ENCODE results near the gene HNRNPR. TPM values are rescaled to one million over a fixed set of nuclear protein-coding genes. Genes with fewer than 3 reads are reported as not detected.

HNRNPR gene
- total and polyA plus RNA-seq, 2 of the 8 experiments (the other 6 are each of a cell fraction or from before 2014, with no cell fraction given): 110 to 214 TPM

DNA sequence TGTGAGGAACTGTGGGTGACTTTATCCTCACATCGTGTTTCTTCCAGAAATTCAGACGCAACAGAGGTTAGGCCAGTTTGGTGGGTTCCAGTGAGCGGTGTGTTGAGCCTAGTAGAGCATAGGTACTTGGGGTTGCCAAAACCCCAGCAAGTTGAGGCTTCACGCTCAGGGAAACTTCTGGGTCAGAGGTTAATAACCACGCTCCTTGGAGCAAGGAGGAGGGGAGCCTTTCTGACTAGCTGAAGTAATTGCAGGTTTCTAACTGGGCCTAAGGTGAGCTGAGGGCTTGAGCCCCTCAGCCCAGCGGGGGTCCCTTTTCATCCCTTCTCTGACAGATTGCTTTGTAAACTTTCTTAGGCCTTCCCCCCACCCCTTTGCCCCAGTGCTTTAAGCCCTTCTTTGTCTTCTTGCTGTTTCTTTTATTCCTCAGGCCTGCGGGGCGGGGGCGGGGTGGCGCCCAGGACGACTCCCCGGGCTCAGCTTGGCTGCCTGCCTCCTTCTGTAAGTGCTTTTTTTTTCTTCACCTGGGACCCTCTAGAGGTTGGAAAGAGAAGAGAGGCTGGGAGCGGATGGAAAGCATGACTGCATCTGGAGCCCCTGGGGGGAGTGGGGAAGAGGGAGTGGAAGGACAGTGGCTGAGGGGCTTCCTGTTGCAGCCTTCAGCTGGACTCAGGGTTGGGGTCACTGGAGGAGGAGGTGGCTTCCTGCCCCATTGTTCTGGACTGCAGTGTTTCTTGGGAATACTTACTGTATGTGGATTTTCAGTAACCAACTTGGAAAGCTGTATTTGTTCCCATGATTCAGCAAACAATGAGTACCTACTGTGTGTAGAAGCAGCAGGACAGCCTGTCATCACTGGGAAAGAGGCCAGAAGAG, 26.9 kb upstream of the HNRNPR start (continued):
- TF ChIP-seq, protein P1, sequence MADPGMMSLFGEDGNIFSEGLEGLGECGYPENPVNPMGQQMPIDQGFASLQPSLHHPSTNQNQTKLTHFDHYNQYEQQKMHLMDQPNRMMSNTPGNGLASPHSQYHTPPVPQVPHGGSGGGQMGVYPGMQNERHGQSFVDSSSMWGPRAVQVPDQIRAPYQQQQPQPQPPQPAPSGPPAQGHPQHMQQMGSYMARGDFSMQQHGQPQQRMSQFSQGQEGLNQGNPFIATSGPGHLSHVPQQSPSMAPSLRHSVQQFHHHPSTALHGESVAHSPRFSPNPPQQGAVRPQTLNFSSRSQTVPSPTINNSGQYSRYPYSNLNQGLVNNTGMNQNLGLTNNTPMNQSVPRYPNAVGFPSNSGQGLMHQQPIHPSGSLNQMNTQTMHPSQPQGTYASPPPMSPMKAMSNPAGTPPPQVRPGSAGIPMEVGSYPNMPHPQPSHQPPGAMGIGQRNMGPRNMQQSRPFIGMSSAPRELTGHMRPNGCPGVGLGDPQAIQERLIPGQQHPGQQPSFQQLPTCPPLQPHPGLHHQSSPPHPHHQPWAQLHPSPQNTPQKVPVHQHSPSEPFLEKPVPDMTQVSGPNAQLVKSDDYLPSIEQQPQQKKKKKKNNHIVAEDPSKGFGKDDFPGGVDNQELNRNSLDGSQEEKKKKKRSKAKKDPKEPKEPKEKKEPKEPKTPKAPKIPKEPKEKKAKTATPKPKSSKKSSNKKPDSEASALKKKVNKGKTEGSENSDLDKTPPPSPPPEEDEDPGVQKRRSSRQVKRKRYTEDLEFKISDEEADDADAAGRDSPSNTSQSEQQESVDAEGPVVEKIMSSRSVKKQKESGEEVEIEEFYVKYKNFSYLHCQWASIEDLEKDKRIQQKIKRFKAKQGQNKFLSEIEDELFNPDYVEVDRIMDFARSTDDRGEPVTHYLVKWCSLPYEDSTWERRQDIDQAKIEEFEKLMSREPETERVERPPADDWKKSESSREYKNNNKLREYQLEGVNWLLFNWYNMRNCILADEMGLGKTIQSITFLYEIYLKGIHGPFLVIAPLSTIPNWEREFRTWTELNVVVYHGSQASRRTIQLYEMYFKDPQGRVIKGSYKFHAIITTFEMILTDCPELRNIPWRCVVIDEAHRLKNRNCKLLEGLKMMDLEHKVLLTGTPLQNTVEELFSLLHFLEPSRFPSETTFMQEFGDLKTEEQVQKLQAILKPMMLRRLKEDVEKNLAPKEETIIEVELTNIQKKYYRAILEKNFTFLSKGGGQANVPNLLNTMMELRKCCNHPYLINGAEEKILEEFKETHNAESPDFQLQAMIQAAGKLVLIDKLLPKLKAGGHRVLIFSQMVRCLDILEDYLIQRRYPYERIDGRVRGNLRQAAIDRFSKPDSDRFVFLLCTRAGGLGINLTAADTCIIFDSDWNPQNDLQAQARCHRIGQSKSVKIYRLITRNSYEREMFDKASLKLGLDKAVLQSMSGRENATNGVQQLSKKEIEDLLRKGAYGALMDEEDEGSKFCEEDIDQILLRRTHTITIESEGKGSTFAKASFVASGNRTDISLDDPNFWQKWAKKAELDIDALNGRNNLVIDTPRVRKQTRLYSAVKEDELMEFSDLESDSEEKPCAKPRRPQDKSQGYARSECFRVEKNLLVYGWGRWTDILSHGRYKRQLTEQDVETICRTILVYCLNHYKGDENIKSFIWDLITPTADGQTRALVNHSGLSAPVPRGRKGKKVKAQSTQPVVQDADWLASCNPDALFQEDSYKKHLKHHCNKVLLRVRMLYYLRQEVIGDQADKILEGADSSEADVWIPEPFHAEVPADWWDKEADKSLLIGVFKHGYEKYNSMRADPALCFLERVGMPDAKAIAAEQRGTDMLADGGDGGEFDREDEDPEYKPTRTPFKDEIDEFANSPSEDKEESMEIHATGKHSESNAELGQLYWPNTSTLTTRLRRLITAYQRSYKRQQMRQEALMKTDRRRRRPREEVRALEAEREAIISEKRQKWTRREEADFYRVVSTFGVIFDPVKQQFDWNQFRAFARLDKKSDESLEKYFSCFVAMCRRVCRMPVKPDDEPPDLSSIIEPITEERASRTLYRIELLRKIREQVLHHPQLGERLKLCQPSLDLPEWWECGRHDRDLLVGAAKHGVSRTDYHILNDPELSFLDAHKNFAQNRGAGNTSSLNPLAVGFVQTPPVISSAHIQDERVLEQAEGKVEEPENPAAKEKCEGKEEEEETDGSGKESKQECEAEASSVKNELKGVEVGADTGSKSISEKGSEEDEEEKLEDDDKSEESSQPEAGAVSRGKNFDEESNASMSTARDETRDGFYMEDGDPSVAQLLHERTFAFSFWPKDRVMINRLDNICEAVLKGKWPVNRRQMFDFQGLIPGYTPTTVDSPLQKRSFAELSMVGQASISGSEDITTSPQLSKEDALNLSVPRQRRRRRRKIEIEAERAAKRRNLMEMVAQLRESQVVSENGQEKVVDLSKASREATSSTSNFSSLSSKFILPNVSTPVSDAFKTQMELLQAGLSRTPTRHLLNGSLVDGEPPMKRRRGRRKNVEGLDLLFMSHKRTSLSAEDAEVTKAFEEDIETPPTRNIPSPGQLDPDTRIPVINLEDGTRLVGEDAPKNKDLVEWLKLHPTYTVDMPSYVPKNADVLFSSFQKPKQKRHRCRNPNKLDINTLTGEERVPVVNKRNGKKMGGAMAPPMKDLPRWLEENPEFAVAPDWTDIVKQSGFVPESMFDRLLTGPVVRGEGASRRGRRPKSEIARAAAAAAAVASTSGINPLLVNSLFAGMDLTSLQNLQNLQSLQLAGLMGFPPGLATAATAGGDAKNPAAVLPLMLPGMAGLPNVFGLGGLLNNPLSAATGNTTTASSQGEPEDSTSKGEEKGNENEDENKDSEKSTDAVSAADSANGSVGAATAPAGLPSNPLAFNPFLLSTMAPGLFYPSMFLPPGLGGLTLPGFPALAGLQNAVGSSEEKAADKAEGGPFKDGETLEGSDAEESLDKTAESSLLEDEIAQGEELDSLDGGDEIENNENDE (IDR thresholded peaks at IDR 0.05; ENCODE audit: insufficient replicate concordance, low read length): peak; percentile 49
- TF ChIP-seq TEAD4 (IDR thresholded peaks at IDR 0.05; ENCODE audit: low read depth, low read length) (0 out of 2 replicates have a peak, but pooled peaks have one; percentile 27), NANOG (IDR thresholded peaks at IDR 0.05; ENCODE audit: insufficient read depth, low read depth, low read length, poor library complexity, severe bottlenecking) (peak; percentile 75), RFX5 (IDR thresholded peaks at IDR 0.05; ENCODE audit: borderline replicate concordance, low read depth, low read length) (no peak), POLR2AphosphoS5 (IDR thresholded peaks at IDR 0.05; ENCODE audit: low read depth, low read length) (peak; percentile 90), BCL11A (IDR thresholded peaks at IDR 0.05; ENCODE audit: low read depth in 2 of 2, low read length in 2 of 2) (no peak), SP1 (IDR thresholded peaks at IDR 0.05; ENCODE audit: low read depth, low read length) (peak; percentile 83)
- TF ChIP-seq, protein P2, sequence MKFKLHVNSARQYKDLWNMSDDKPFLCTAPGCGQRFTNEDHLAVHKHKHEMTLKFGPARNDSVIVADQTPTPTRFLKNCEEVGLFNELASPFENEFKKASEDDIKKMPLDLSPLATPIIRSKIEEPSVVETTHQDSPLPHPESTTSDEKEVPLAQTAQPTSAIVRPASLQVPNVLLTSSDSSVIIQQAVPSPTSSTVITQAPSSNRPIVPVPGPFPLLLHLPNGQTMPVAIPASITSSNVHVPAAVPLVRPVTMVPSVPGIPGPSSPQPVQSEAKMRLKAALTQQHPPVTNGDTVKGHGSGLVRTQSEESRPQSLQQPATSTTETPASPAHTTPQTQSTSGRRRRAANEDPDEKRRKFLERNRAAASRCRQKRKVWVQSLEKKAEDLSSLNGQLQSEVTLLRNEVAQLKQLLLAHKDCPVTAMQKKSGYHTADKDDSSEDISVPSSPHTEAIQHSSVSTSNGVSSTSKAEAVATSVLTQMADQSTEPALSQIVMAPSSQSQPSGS (IDR thresholded peaks at IDR 0.05; ENCODE audit: low read length): 0 out of 2 replicates have a peak, but pooled peaks have one; percentile 30
